Tibial nerve (tissue), 4 donors: ENCODE results near the gene PPHLN1. TPM values are rescaled to one million over a fixed set of nuclear protein-coding genes. Genes with fewer than 3 reads are reported as not detected.
A peak's percentile ranks its signal among the peaks of the same experiment; 100 is the strongest.

Experiments
- DNase-seq, 2 donors: peaks; one replicate each; pipeline ENCODE4 v3.0.0-alpha.2; 2019; ENCODE audit warnings: low spot score in 2 of 2
- H3K27ac ChIP-seq, 4 donors: fragments of 200-600 bp; sonication (generic) in 3 of 4; one replicate each; pipeline ENCODE4 v1.5.1; 2017 to 2019; ENCODE audit warnings: mild to moderate bottlenecking in 1 of 4
- H3K27me3 ChIP-seq, 2 donors: fragments of 200-600 bp; sonication (generic) in 1 of 2; one replicate each; pipeline versions ENCODE4 v1.5.1 to v1.6.0; 2017 to 2019
- H3K36me3 ChIP-seq, 3 donors: fragments of 200-600 bp; sonication (generic); one replicate each; pipeline ENCODE4 v1.5.1; 2018 to 2019
- H3K4me1 ChIP-seq, 4 donors: fragments of 200-600 bp; sonication (generic) in 3 of 4; one replicate each; pipeline ENCODE4 v1.5.1; 2017 to 2019
- H3K4me3 ChIP-seq, 4 donors: fragments of 200-600 bp; sonication (generic) in 3 of 4; one replicate each; pipeline ENCODE4 v1.5.1; 2017 to 2019; ENCODE audit warnings: mild to moderate bottlenecking in 1 of 4, moderate library complexity in 1 of 4
- H3K9me3 ChIP-seq, 4 donors: fragments of 200-600 bp; sonication (generic) in 3 of 4; one replicate each; pipeline ENCODE4 v1.5.1; 2017 to 2019
- CTCF ChIP-seq, 5 experiments: fragments of 200-600 bp in 3 of 5; fragments of 450-650 bp in 2 of 5; sonication (generic) in 3 of 5; IDR thresholded peaks; one replicate each; pipeline ENCODE4 v1.5.1; 2016 to 2019; ENCODE audit warnings: antibody characterized with exemption in 5 of 5, mild to moderate bottlenecking in 3 of 5, moderate library complexity in 2 of 5
- EP300 ChIP-seq, 2 donors: sonication (generic); formaldehyde crosslinking; IDR thresholded peaks; one replicate each; pipeline ENCODE4 v1.6.1; 2017; ENCODE audit warnings: antibody characterized with exemption in 2 of 2, mild to moderate bottlenecking in 1 of 2
- POLR2A ChIP-seq, 2 donors: fragments of 450-650 bp; IDR thresholded peaks; one replicate each; pipeline ENCODE4 v1.6.1; 2017; ENCODE audit warnings: antibody characterized with exemption in 2 of 2, mild to moderate bottlenecking in 2 of 2, moderate library complexity in 2 of 2
- WGBS, 2 donors: methylation state at CpG; one replicate each; pipeline ENCODE4 v1.1.5; 2018; 5-methylcytosine and 5-hydroxymethylcytosine counted together
- total RNA-seq, 4 donors: library from RNA; depleted of rRNA; stranded (reverse); fragments of >200 nt; gene quantifications; one replicate each; pipeline ENCODE4 v1.1.0, GENCODE V29; 2016

PPHLN1 gene
- total RNA-seq, 4 donors from 2014 or later, result 38.6 to 64.5 (median 51.7) TPM

- no peak for DNase-seq
- WGBS, 2 donors, result 52% methylated on average over 3 of the region's 3 CpGs
- H3K36me3 ChIP-seq, result peaks cover 0 to 77% (median 7%) of the 10 kb centered on the region in 3 donors
- peak overlapping the region in 1 of 4 donors; percentile 19 for H3K27ac ChIP-seq
- peaks cover 0 to 12% (median 0%) of the 10 kb centered on the region in 4 donors for H3K9me3 ChIP-seq
- no peak overlapping the region for H3K4me3 ChIP-seq
- H3K4me1 ChIP-seq, result peaks cover 0 to 14% (median 0%) of the 10 kb centered on the region in 4 donors
- TF ChIP-seq CTCF (IDR thresholded peaks at IDR 0.05) (no peak), EP300 (IDR thresholded peaks at IDR 0.05) (no peak), POLR2A (IDR thresholded peaks at IDR 0.05) (no peak)
- H3K27me3 ChIP-seq, result no peaks in the 10 kb centered on the region
These were observed 121.4 kb downstream of the PPHLN1 start for GRCh38 chr12:42447371-42447786.

GRCh38 chr12:42448841-42449240, 122.9 kb downstream of the PPHLN1 start:
- H3K27ac ChIP-seq, result no peak overlapping the region
- H3K4me1 ChIP-seq, result peaks cover 0 to 14% (median 0%) of the 10 kb centered on the region in 4 donors
- TF ChIP-seq EP300 (IDR thresholded peaks at IDR 0.05) (no peak), CTCF (IDR thresholded peaks at IDR 0.05) (no peak), POLR2A (IDR thresholded peaks at IDR 0.05) (no peak)
- H3K36me3 ChIP-seq, result peaks cover 0 to 62% (median 0%) of the 10 kb centered on the region in 3 donors
- DNase-seq, result no peak
- H3K4me3 ChIP-seq, result no peak overlapping the region
- 90 to 93% methylated on average over 9 of the region's 9 CpGs for WGBS, 2 donors
- H3K27me3 ChIP-seq, result no peaks in the 10 kb centered on the region
- H3K9me3 ChIP-seq, result peaks cover 0 to 7% (median 0%) of the 10 kb centered on the region in 4 donors

GRCh38 chr12:42450248-42450647, 124.3 kb downstream of the PPHLN1 start:
- Histone ChIP-seq H3K4me3 (no peak overlapping the region), H3K9me3 (no peaks in the 10 kb centered on the region), H3K27me3 (no peaks in the 10 kb centered on the region), H3K27ac (no peak overlapping the region), H3K36me3 (peaks cover 0 to 48% (median 0%) of the 10 kb centered on the region in 3 donors), H3K4me1 (peaks cover 0 to 14% (median 0%) of the 10 kb centered on the region in 4 donors)
- TF ChIP-seq CTCF (IDR thresholded peaks at IDR 0.05), result no peak
- TF ChIP-seq EP300 (IDR thresholded peaks at IDR 0.05), result no peak
- TF ChIP-seq POLR2A (IDR thresholded peaks at IDR 0.05), result no peak
- WGBS, 2 donors, result 61% methylated on average over 2 of the region's 2 CpGs
- DNase-seq, result no peak

- Histone ChIP-seq H3K4me3 (no peak overlapping the region), H3K36me3 (peaks cover 0 to 37% (median 0%) of the 10 kb centered on the region in 3 donors), H3K9me3 (no peaks in the 10 kb centered on the region), H3K4me1 (no peaks in the 10 kb centered on the region), H3K27ac (no peak overlapping the region), H3K27me3 (no peaks in the 10 kb centered on the region)
- WGBS, 2 donors, result 87 to 88% methylated on average over 2 of the region's 2 CpGs
- DNase-seq, result no peak
- TF ChIP-seq CTCF (IDR thresholded peaks at IDR 0.05) (no peak), POLR2A (IDR thresholded peaks at IDR 0.05) (no peak), EP300 (IDR thresholded peaks at IDR 0.05) (no peak)
These were observed 132.6 kb downstream of the PPHLN1 start for GRCh38 chr12:42458575-42458974.

GRCh38 chr12:42459336-42459847, 133.4 kb downstream of the PPHLN1 start:
- 80 to 87% methylated on average over 12 of the region's 12 CpGs for WGBS, 2 donors
- Histone ChIP-seq H3K9me3 (no peaks in the 10 kb centered on the region), H3K4me3 (no peak overlapping the region), H3K27me3 (no peaks in the 10 kb centered on the region), H3K27ac (no peak overlapping the region), H3K4me1 (no peaks in the 10 kb centered on the region), H3K36me3 (peaks cover 0 to 46% (median 0%) of the 10 kb centered on the region in 3 donors)
- TF ChIP-seq CTCF (IDR thresholded peaks at IDR 0.05), result no peak
- TF ChIP-seq POLR2A (IDR thresholded peaks at IDR 0.05), result no peak
- no peak for TF ChIP-seq EP300 (IDR thresholded peaks at IDR 0.05)
- DNase-seq, result no peak
